BJ (cell line): ENCODE measurements around the gene MMP7. TPM values are rescaled to one million over a fixed set of nuclear protein-coding genes. Genes with fewer than 3 reads are reported as not detected.

Experiments used
- CTCF ChIA-PET: fragments of 350-600 bp; formaldehyde crosslinking; extraction: SDS; loops from one replicate; lab custom pipeline; 2021; ENCODE audit warnings: antibody characterized with exemption, inconsistent platforms; lab: Yijun Ruan, JAX
- POLR2A ChIA-PET: fragments of 300-600 bp; sonication (Branson Sonifier 250); formaldehyde crosslinking; extraction: SDS; loops from one replicate; lab custom pipeline; 2021; ENCODE audit warnings: antibody characterized with exemption; lab: Charles Lee
- DNase-seq: peaks from one replicate; pipeline ENCODE4 v3.0.0-alpha.2; 2011; ENCODE audit warnings: low read depth
- H3K27me3 ChIP-seq: 2 replicates; pipeline ENCODE4 v1.6.0; 2011; ENCODE audit warnings: low read length; ENCODE audit not compliant: control insufficient read depth, insufficient read depth
- H3K36me3 ChIP-seq: 2 replicates; pipeline ENCODE4 v1.5.1; 2011; ENCODE audit warnings: low read length; ENCODE audit not compliant: control insufficient read depth, insufficient read depth
- H3K4me3 ChIP-seq: 2 replicates; pipeline ENCODE4 v1.5.1; 2011; ENCODE audit warnings: low read depth, mild to moderate bottlenecking, control low read depth, low read length
- polyA plus RNA-seq: library from polyadenylated mRNA; depleted of rRNA; stranded (reverse); fragments of >200 nt; gene quantifications from 2 replicates; pipeline ENCODE4 v1.2.3, GENCODE V29; 2011
- TF ChIP-seq, protein P1 (sequence below): IDR thresholded peaks from 2 replicates; pipeline ENCODE4 v1.5.1; 2011; ENCODE audit warnings: low read depth, mild to moderate bottlenecking, control low read depth, inconsistent platforms, low read length, moderate library complexity; ENCODE audit not compliant: insufficient read depth

MMP7 gene
- polyA plus RNA-seq, 1 experiment: not detected

DNA sequence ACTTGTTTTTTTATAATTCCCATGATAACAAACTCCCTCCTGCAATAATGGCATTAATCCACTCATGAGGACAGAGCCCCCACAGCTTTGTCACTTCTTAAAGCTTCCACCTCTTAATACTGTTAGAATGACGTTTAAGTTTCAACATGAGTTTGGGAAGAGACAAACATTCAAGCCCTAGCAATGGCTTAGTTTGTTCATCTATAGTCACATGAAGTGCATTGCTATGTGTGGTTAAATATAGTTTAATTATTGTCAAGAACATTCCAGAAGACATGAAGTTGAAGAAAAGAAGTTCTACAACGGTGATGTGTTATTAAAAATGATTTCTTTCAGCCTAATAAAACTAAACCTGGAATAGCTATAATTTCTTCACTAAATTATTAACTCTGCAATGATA is 30.6 kb downstream of the MMP7 start:
- no peak for DNase-seq
- Histone ChIP-seq H3K4me3 (no peak overlapping the region), H3K27me3 (no peaks in the 10 kb centered on the region; the same call in 1 of the 2 replicates), H3K36me3 (no peaks in the 10 kb centered on the region)
- TF ChIP-seq, protein P1, sequence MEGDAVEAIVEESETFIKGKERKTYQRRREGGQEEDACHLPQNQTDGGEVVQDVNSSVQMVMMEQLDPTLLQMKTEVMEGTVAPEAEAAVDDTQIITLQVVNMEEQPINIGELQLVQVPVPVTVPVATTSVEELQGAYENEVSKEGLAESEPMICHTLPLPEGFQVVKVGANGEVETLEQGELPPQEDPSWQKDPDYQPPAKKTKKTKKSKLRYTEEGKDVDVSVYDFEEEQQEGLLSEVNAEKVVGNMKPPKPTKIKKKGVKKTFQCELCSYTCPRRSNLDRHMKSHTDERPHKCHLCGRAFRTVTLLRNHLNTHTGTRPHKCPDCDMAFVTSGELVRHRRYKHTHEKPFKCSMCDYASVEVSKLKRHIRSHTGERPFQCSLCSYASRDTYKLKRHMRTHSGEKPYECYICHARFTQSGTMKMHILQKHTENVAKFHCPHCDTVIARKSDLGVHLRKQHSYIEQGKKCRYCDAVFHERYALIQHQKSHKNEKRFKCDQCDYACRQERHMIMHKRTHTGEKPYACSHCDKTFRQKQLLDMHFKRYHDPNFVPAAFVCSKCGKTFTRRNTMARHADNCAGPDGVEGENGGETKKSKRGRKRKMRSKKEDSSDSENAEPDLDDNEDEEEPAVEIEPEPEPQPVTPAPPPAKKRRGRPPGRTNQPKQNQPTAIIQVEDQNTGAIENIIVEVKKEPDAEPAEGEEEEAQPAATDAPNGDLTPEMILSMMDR: no peak
- CTCF ChIA-PET: interaction anchor here (0.6 to 2.4 kb wide), 5 partner anchors 72 to 164 kb away, joined by 3 to 11 read pairs (median 5); no protein-coding TSS in a partner anchor
- POLR2A ChIA-PET: no interaction called here

- no peaks in the 10 kb centered on the region for H3K36me3 ChIP-seq
- no peak overlapping the region for H3K4me3 ChIP-seq
- no peaks in the 10 kb centered on the region; the same call in 1 of the 2 replicates for H3K27me3 ChIP-seq
- TF ChIP-seq, protein P1: no peak
- no peak for DNase-seq
- POLR2A ChIA-PET: no interaction called here
- CTCF ChIA-PET: interaction anchor here (0.7 to 2.4 kb wide), 8 partner anchors 12 to 637 kb away, joined by 3 to 11 read pairs (median 4); no protein-coding TSS in a partner anchor
These were observed 31.4 kb downstream of the MMP7 start for GRCh38 chr11:102499151-102499550.

GRCh38 chr11:102497061-102497460 is 33.5 kb downstream of the MMP7 start:
- H3K27me3 ChIP-seq: no peaks in the 10 kb centered on the region; the same call in 1 of the 2 replicates
- POLR2A ChIA-PET: no interaction called here
- CTCF ChIA-PET: interaction anchor here (1.8 kb wide), 3 partner anchors 107 to 169 kb away, joined by 13 to 38 read pairs (median 30); no protein-coding TSS in a partner anchor
- H3K4me3 ChIP-seq: no peak overlapping the region
- TF ChIP-seq, protein P1: no peak
- no peaks in the 10 kb centered on the region for H3K36me3 ChIP-seq
- no peak for DNase-seq

DNA sequence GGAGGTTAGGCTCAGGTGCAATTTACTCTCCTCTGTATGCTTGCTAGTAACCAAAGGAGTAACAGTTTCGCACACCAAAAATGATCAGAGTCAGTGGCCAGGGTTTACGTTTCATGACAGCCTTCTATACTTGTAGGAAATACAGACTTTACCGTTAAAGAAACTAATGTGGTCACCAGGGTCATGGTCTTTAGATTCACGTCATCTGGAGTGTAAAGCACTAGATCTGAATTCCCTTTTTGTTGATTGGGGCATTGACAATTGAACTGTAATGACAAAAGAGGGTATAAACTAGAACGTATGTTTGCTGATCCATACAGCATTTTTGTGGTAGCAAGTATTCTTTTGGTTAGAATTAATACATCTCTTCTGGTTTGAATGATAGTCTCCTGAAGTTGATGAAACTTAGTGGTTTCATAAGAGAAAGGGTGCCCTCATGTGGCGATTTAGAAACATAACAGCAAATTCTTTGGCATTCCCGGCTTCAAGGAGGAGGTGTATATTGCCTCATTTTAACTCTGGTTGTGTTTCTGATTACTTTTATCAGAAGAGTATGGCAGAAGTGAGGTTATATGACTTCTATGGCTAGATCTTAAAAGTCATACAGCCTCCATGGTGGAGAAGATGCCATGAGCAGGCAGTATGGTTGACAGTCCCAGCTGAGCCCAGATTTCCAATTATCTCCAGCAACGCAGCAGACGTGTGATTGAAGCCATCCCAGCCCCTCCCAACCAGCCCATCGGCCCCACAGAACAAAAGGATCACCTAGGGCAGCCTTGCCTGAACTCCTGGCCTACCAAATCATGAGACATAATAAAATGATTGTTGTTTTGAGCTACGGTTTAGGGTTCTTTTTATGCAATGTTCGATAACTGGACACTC is 35.1 kb downstream of the MMP7 start:
- no peak overlapping the region for H3K4me3 ChIP-seq
- CTCF ChIA-PET: interaction anchor here (0.6 to 1.8 kb wide), 23 partner anchors 16 to 327 kb away, joined by 3 to 38 read pairs (median 5); no protein-coding TSS in a partner anchor
- no peaks in the 10 kb centered on the region for H3K36me3 ChIP-seq
- H3K27me3 ChIP-seq: no peaks in the 10 kb centered on the region
- TF ChIP-seq, protein P1: peak; percentile 53
- DNase-seq: no peak
- POLR2A ChIA-PET: no interaction called here

DNA sequence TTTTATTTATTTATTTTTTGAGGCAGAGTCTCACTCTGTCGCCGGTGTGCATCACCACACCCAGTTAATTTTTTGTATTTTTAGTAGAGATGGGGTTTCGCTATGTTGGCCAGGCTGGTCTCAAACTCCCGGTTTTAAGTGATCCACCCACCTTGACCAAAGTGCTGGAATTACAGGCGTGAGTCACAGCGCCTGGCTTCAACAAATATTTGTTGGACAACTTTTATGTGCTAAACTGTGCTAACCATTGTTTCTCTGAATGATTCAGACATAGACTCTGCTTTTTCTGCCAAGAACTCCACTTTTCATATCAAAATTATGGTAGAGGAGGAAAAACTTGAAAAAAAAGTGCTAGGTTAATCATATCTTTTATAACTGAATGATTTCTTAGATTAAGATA is 36.3 kb downstream of the MMP7 start:
- ChIA-PET CTCF (interaction anchor here (0.5 to 1.6 kb wide), 2 partner anchors 126 to 152 kb away, joined by 3 to 6 read pairs; no protein-coding TSS in a partner anchor), POLR2A (no interaction called here)
- DNase-seq: no peak
- Histone ChIP-seq H3K27me3 (no peaks in the 10 kb centered on the region), H3K4me3 (no peak overlapping the region), H3K36me3 (no peaks in the 10 kb centered on the region)
- TF ChIP-seq, protein P1: no peak
